GM18519 (cell line): ENCODE results near the gene TCEA2.

Source experiments
- ATAC-seq: cut with Tn5 transposase; IDR thresholded peaks from one replicate; pipeline ENCODE4 v1.9.1; 2021; ENCODE audit warnings: mild to moderate bottlenecking, moderate library complexity; ENCODE audit not compliant: unreplicated experiment, low FRiP score

TCEA2 gene

GRCh38 chr20:64063389-64064144 is 569 bp downstream of the TCEA2 start:
- no peak for ATAC-seq

GRCh38 chr20:64064145-64064698 is 1.2 kb downstream of the TCEA2 start:
- ATAC-seq, result no peak

- no peak for ATAC-seq
Measured at GRCh38 chr20:64065062-64065973, 2.3 kb downstream of the TCEA2 start.

- no peak for ATAC-seq
Measured at GRCh38 chr20:64065974-64066343, 3.0 kb downstream of the TCEA2 start.

- ATAC-seq, result no peak
Measured at GRCh38 chr20:64067005-64067632, 4.1 kb downstream of the TCEA2 start.

- ATAC-seq, result no peak
Measured at GRCh38 chr20:64067733-64068307, 4.8 kb downstream of the TCEA2 start.

GRCh38 chr20:64068386-64069208 is 5.6 kb downstream of the TCEA2 start:
- ATAC-seq, result no peak

- no peak for ATAC-seq
Measured at GRCh38 chr20:64069209-64069613, 6.2 kb downstream of the TCEA2 start.

- ATAC-seq, result no peak
Measured at GRCh38 chr20:64069614-64070243, 6.7 kb downstream of the TCEA2 start.

GRCh38 chr20:64070244-64070993 is 7.4 kb downstream of the TCEA2 start:
- no peak for ATAC-seq

GRCh38 chr20:64071341-64072332 is 8.6 kb downstream of the TCEA2 start:
- no peak for ATAC-seq

- no peak for ATAC-seq
Measured at GRCh38 chr20:64072498-64073063, 9.6 kb downstream of the TCEA2 start.

GRCh38 chr20:64073476-64074183 is 10.6 kb downstream of the TCEA2 start:
- ATAC-seq, result no peak

GRCh38 chr20:64074184-64074789 is 11.3 kb downstream of the TCEA2 start:
- no peak for ATAC-seq

- no peak for ATAC-seq
Measured at GRCh38 chr20:64074963-64075362, 12.0 kb downstream of the TCEA2 start.

GRCh38 chr20:64075556-64075955 is 12.6 kb downstream of the TCEA2 start:
- no peak for ATAC-seq
